Activated CD4-positive, alpha-beta memory T cell treated with anti-CD3 and anti-CD28 coated beads for 36 hours (primary cell): ENCODE measurements around the gene PITPNB. TPM values are rescaled to one million over a fixed set of nuclear protein-coding genes. Genes with fewer than 3 reads are reported as not detected.

Source experiments
- CTCF ChIA-PET: fragments of 350-600 bp; sonication (Branson Sonifier 250); formaldehyde crosslinking; loops from one replicate; lab custom pipeline; 2021; ENCODE audit warnings: antibody characterized with exemption, inconsistent platforms; lab: Charles Lee
- POLR2A ChIA-PET: fragments of 350-600 bp; sonication (Branson Sonifier 250); formaldehyde crosslinking; loops from one replicate; lab custom pipeline; 2021; ENCODE audit warnings: antibody characterized with exemption; lab: Charles Lee
- DNase-seq: peaks from one replicate; pipeline ENCODE4 v3.0.0-alpha.2; 2020
- H3K27ac Mint-ChIP-seq: one replicate; pipeline ENCODE4 v1.8.0; 2021; ENCODE audit warnings: mixed read lengths
- H3K27me3 Mint-ChIP-seq: one replicate; pipeline ENCODE4 v1.8.0; 2021; ENCODE audit warnings: mixed read lengths
- H3K36me3 Mint-ChIP-seq: one replicate; pipeline ENCODE4 v1.8.0; 2021; ENCODE audit warnings: mixed read lengths
- H3K4me1 Mint-ChIP-seq: one replicate; pipeline ENCODE4 v1.8.0; 2021; ENCODE audit warnings: low read depth, mixed read lengths
- H3K4me3 Mint-ChIP-seq: one replicate; pipeline ENCODE4 v1.8.0; 2021; ENCODE audit warnings: mild to moderate bottlenecking, mixed read lengths
- H3K9me3 Mint-ChIP-seq: one replicate; pipeline ENCODE4 v1.8.0; 2021; ENCODE audit warnings: mixed read lengths
- intact Hi-C: fragments of 100-400 bp; cut with micrococcal nuclease; formaldehyde crosslinking; loops from one replicate; pipeline ENCODE4 v1.15.1; 2023
- total RNA-seq, 2 experiments: library from RNA; stranded (reverse); gene quantifications; one replicate each; pipeline ENCODE4 v1.2.3, GENCODE V29; 2021

The PITPNB gene
- total RNA-seq, 2 experiments from 2014 or later: 92.2 to 95.7 TPM

- H3K27me3 Mint-ChIP-seq: no peaks in the 10 kb centered on the region
- CTCF ChIA-PET: interaction anchor here (0.6 to 6.6 kb wide), 25 partner anchors 8 to 1208 kb away, joined by 3 to 74 read pairs (median 4); partner anchors contain the start of gene PITPNB
- H3K36me3 Mint-ChIP-seq: peaks cover 28% of the 10 kb centered on the region
- no peak for DNase-seq
- intact Hi-C loops: loop anchor here (1.0 kb wide), 1 partner anchor 123 kb away; no protein-coding TSS in a partner anchor
- H3K27ac Mint-ChIP-seq: no peak overlapping the region
- POLR2A ChIA-PET: interaction anchor here (1.0 kb wide), 1 partner anchor 27 kb away, joined by 3 read pairs; no protein-coding TSS in a partner anchor
- H3K9me3 Mint-ChIP-seq: no peaks in the 10 kb centered on the region
- no peak overlapping the region for H3K4me3 Mint-ChIP-seq
- no peaks in the 10 kb centered on the region for H3K4me1 Mint-ChIP-seq
Measured at GRCh38 chr22:27886843-27887151, 32.3 kb downstream of the PITPNB start.

GRCh38 chr22:27885977-27886842, 32.8 kb downstream of the PITPNB start:
- Mint-ChIP-seq H3K36me3 (peaks cover 25% of the 10 kb centered on the region), H3K4me3 (no peak overlapping the region), H3K27ac (no peak overlapping the region), H3K9me3 (no peaks in the 10 kb centered on the region), H3K4me1 (no peaks in the 10 kb centered on the region), H3K27me3 (no peaks in the 10 kb centered on the region)
- DNase-seq: peak; percentile 48
- CTCF ChIA-PET: interaction anchor here (0.6 to 6.6 kb wide), 26 partner anchors 9 to 1207 kb away, joined by 3 to 74 read pairs (median 4); partner anchors contain the start of gene PITPNB
- intact Hi-C loops: loop anchor here (1.0 kb wide), 1 partner anchor 123 kb away; no protein-coding TSS in a partner anchor
- POLR2A ChIA-PET: interaction anchor here (1.0 kb wide), 1 partner anchor 27 kb away, joined by 3 read pairs; no protein-coding TSS in a partner anchor

- DNase-seq: no peak
- no peak overlapping the region for H3K4me3 Mint-ChIP-seq
- POLR2A ChIA-PET: interaction anchor here (0.6 kb wide), 1 partner anchor 19 kb away, joined by 3 read pairs; no protein-coding TSS in a partner anchor
- H3K27ac Mint-ChIP-seq: no peak overlapping the region
- CTCF ChIA-PET: interaction anchor here (0.7 to 1.2 kb wide), 4 partner anchors 21 to 125 kb away, joined by 3 to 5 read pairs (median 3); no protein-coding TSS in a partner anchor
- intact Hi-C loops: loop anchor here (5.0 kb wide), 1 partner anchor 558 kb away; no protein-coding TSS in a partner anchor
- H3K36me3 Mint-ChIP-seq: peaks cover 20% of the 10 kb centered on the region
- H3K27me3 Mint-ChIP-seq: no peaks in the 10 kb centered on the region
- H3K9me3 Mint-ChIP-seq: no peaks in the 10 kb centered on the region
- peaks cover 8% of the 10 kb centered on the region for H3K4me1 Mint-ChIP-seq
Measured at GRCh38 chr22:27883656-27884350, 35.3 kb downstream of the PITPNB start.

- H3K36me3 Mint-ChIP-seq: peaks cover 18% of the 10 kb centered on the region
Measured at GRCh38 chr22:27882507-27883290, 36.4 kb downstream of the PITPNB start.

GRCh38 chr22:27881421-27881820, 37.6 kb downstream of the PITPNB start:
- intact Hi-C loops: loop anchor here (5.0 kb wide), 1 partner anchor 561 kb away; no protein-coding TSS in a partner anchor
- CTCF ChIA-PET: interaction anchor here (0.9 to 9.4 kb wide), 13 partner anchors 8 to 1208 kb away, joined by 3 to 74 read pairs (median 5); no protein-coding TSS in a partner anchor
- Mint-ChIP-seq H3K9me3 (no peaks in the 10 kb centered on the region), H3K4me1 (peaks cover 23% of the 10 kb centered on the region), H3K4me3 (no peak overlapping the region), H3K27ac (no peak overlapping the region), H3K27me3 (no peaks in the 10 kb centered on the region), H3K36me3 (peaks cover 17% of the 10 kb centered on the region)
- DNase-seq: no peak
- POLR2A ChIA-PET: no interaction called here

More at GRCh38 chr22:27882507-27883290, 36.4 kb downstream of the PITPNB start:
- no peak overlapping the region for H3K4me3 Mint-ChIP-seq
- intact Hi-C loops: loop anchor here (5.0 kb wide), 1 partner anchor 560 kb away; no protein-coding TSS in a partner anchor
- H3K9me3 Mint-ChIP-seq: no peaks in the 10 kb centered on the region
- no peak for DNase-seq
- POLR2A ChIA-PET: no interaction called here
- H3K4me1 Mint-ChIP-seq: peaks cover 15% of the 10 kb centered on the region
- CTCF ChIA-PET: interaction anchor here (0.6 to 1.2 kb wide), 3 partner anchors 20 to 126 kb away, joined by 3 to 5 read pairs (median 3); no protein-coding TSS in a partner anchor
- no peaks in the 10 kb centered on the region for H3K27me3 Mint-ChIP-seq
- H3K27ac Mint-ChIP-seq: no peak overlapping the region

- intact Hi-C loops: loop anchor here (5.0 kb wide), 1 partner anchor 561 kb away; no protein-coding TSS in a partner anchor
- no peak for DNase-seq
Measured at GRCh38 chr22:27880778-27881394, 38.2 kb downstream of the PITPNB start.

GRCh38 chr22:27879923-27880322, 39.1 kb downstream of the PITPNB start:
- no peak for DNase-seq
- no peak overlapping the region for H3K27ac Mint-ChIP-seq
- intact Hi-C loops: loop anchor here (5.0 kb wide), 1 partner anchor 562 kb away; no protein-coding TSS in a partner anchor
- H3K27me3 Mint-ChIP-seq: no peaks in the 10 kb centered on the region
- peaks cover 14% of the 10 kb centered on the region for H3K36me3 Mint-ChIP-seq
- ChIA-PET POLR2A (no interaction called here), CTCF (interaction anchor here (0.6 to 9.4 kb wide), 16 partner anchors 9 to 140 kb away, joined by 3 to 74 read pairs (median 5); partner anchors contain the start of gene PITPNB)
- no peak overlapping the region for H3K4me3 Mint-ChIP-seq
- peaks cover 37% of the 10 kb centered on the region for H3K4me1 Mint-ChIP-seq
- no peaks in the 10 kb centered on the region for H3K9me3 Mint-ChIP-seq

More at GRCh38 chr22:27880778-27881394, 38.2 kb downstream of the PITPNB start:
- ChIA-PET CTCF (interaction anchor here (0.6 to 9.4 kb wide), 21 partner anchors 8 to 1207 kb away, joined by 3 to 74 read pairs (median 4); partner anchors contain the start of gene PITPNB), POLR2A (no interaction called here)
- Mint-ChIP-seq H3K4me3 (no peak overlapping the region), H3K27ac (no peak overlapping the region), H3K27me3 (no peaks in the 10 kb centered on the region), H3K36me3 (peaks cover 14% of the 10 kb centered on the region), H3K4me1 (peaks cover 27% of the 10 kb centered on the region), H3K9me3 (no peaks in the 10 kb centered on the region)

GRCh38 chr22:27878541-27878940, 40.5 kb downstream of the PITPNB start:
- no peak for DNase-seq
- no peak overlapping the region for H3K27ac Mint-ChIP-seq
- ChIA-PET POLR2A (no interaction called here), CTCF (interaction anchor here (1.0 to 9.4 kb wide), 6 partner anchors 11 to 128 kb away, joined by 3 to 74 read pairs (median 6); partner anchors contain the start of gene PITPNB)
- intact Hi-C loops: no loop called here
- H3K4me1 Mint-ChIP-seq: peaks cover 44% of the 10 kb centered on the region
- no peaks in the 10 kb centered on the region for H3K9me3 Mint-ChIP-seq
- no peaks in the 10 kb centered on the region for H3K27me3 Mint-ChIP-seq
- H3K4me3 Mint-ChIP-seq: no peak overlapping the region
- H3K36me3 Mint-ChIP-seq: peaks cover 13% of the 10 kb centered on the region

- Mint-ChIP-seq H3K36me3 (peaks cover 18% of the 10 kb centered on the region), H3K27ac (no peak overlapping the region), H3K27me3 (no peaks in the 10 kb centered on the region), H3K4me1 (peaks cover 44% of the 10 kb centered on the region), H3K4me3 (no peak overlapping the region), H3K9me3 (no peaks in the 10 kb centered on the region)
- intact Hi-C loops: no loop called here
- POLR2A ChIA-PET: no interaction called here
- no peak for DNase-seq
- CTCF ChIA-PET: interaction anchor here (1.0 to 9.4 kb wide), 4 partner anchors 10 to 42 kb away, joined by 4 to 74 read pairs (median 10); partner anchors contain the start of gene PITPNB
Measured at GRCh38 chr22:27877501-27877900, 41.6 kb downstream of the PITPNB start.

- no peak overlapping the region for H3K4me3 Mint-ChIP-seq
- H3K27ac Mint-ChIP-seq: no peak overlapping the region
- peaks cover 44% of the 10 kb centered on the region for H3K4me1 Mint-ChIP-seq
- peaks cover 24% of the 10 kb centered on the region for H3K36me3 Mint-ChIP-seq
- no peaks in the 10 kb centered on the region for H3K9me3 Mint-ChIP-seq
- ChIA-PET POLR2A (no interaction called here), CTCF (interaction anchor here (1.2 to 9.4 kb wide), 2 partner anchors 12 to 19 kb away, joined by 4 to 74 read pairs; no protein-coding TSS in a partner anchor)
- no peaks in the 10 kb centered on the region for H3K27me3 Mint-ChIP-seq
- DNase-seq: no peak
- intact Hi-C loops: no loop called here
Measured at GRCh38 chr22:27876684-27877083, 42.4 kb downstream of the PITPNB start.
